Activated CD8-positive, alpha-beta T cell treated with anti-CD3 and anti-CD28 coated beads for 36 hours (primary cell): ENCODE data around the gene LLGL1. TPM values are rescaled to one million over a fixed set of nuclear protein-coding genes. Genes with fewer than 3 reads are reported as not detected.

Experiments
- ATAC-seq: fragments of 200-7000 bp; cut with Tn5 transposase; one replicate; pipeline ENCODE4 v1.10.0; 2021; ENCODE audit warnings: mild to moderate bottlenecking, moderate library complexity
- CTCF ChIA-PET: fragments of 350-600 bp; sonication (Branson Sonifier 250); formaldehyde crosslinking; loops from one replicate; lab custom pipeline; 2021; ENCODE audit warnings: antibody characterized with exemption; lab: Charles Lee
- POLR2A ChIA-PET: fragments of 350-600 bp; sonication (Branson Sonifier 250); formaldehyde crosslinking; loops from one replicate; lab custom pipeline; 2021; ENCODE audit warnings: antibody characterized with exemption; lab: Charles Lee
- DNase-seq: peaks from one replicate; pipeline ENCODE4 v3.0.0-alpha.2; 2020
- H3K27ac Mint-ChIP-seq: one replicate; pipeline ENCODE4 v1.8.0; 2021; ENCODE audit warnings: mild to moderate bottlenecking, mixed read lengths
- H3K27me3 Mint-ChIP-seq: one replicate; pipeline ENCODE4 v1.8.0; 2021; ENCODE audit warnings: mixed read lengths
- H3K36me3 Mint-ChIP-seq: one replicate; pipeline ENCODE4 v1.8.0; 2021; ENCODE audit warnings: low read depth, mixed read lengths
- H3K4me1 Mint-ChIP-seq: one replicate; pipeline ENCODE4 v1.8.0; 2021; ENCODE audit warnings: low read depth, mixed read lengths
- H3K4me3 Mint-ChIP-seq: one replicate; pipeline ENCODE4 v1.8.0; 2021; ENCODE audit warnings: mild to moderate bottlenecking, moderate library complexity, mixed read lengths
- H3K9me3 Mint-ChIP-seq: one replicate; pipeline ENCODE4 v1.8.0; 2021; ENCODE audit warnings: mixed read lengths
- CTCF ChIP-seq: fragments of 200-600 bp; IDR thresholded peaks from one replicate; pipeline ENCODE4 v1.8.0; 2022; ENCODE audit warnings: antibody characterized with exemption, mild to moderate bottlenecking
- intact Hi-C: fragments of 100-400 bp; cut with micrococcal nuclease; formaldehyde crosslinking; loops from one replicate; pipeline ENCODE4 v1.10.0; 2022
- total RNA-seq, 2 experiments: library from RNA; stranded (reverse); gene quantifications; one replicate each; pipeline ENCODE4 v1.2.3, GENCODE V29; 2021

Gene LLGL1
- total RNA-seq, 2 experiments from 2014 or later: 15.1 to 17.6 TPM

GRCh38 chr17:18226284-18226945, 980 bp downstream of the LLGL1 start:
- TF ChIP-seq CTCF: no peak
- peak overlapping the region; percentile 82 for H3K27ac Mint-ChIP-seq
- peak overlapping the region; percentile 89 for H3K4me3 Mint-ChIP-seq
- no peaks in the 10 kb centered on the region for H3K9me3 Mint-ChIP-seq
- intact Hi-C loops: no loop called here
- no peaks in the 10 kb centered on the region for H3K36me3 Mint-ChIP-seq
- H3K27me3 Mint-ChIP-seq: no peaks in the 10 kb centered on the region
- peaks cover 14% of the 10 kb centered on the region for H3K4me1 Mint-ChIP-seq
- ATAC-seq: no peak
- POLR2A ChIA-PET: interaction anchor here (0.8 to 1.3 kb wide), 5 partner anchors 11 to 42 kb away, joined by 3 to 4 read pairs (median 3); no protein-coding TSS in a partner anchor
- peak; percentile 36 for DNase-seq
- CTCF ChIA-PET: no interaction called here

GRCh38 chr17:18227635-18228034, 2.2 kb downstream of the LLGL1 start:
- H3K9me3 Mint-ChIP-seq: no peaks in the 10 kb centered on the region
- peaks cover 14% of the 10 kb centered on the region for H3K4me1 Mint-ChIP-seq
- no peak for ATAC-seq
- H3K4me3 Mint-ChIP-seq: no peak overlapping the region
- CTCF ChIA-PET: no interaction called here
- no peak for DNase-seq
- TF ChIP-seq CTCF: no peak
- no peak overlapping the region for H3K27ac Mint-ChIP-seq
- no peaks in the 10 kb centered on the region for H3K27me3 Mint-ChIP-seq
- H3K36me3 Mint-ChIP-seq: no peaks in the 10 kb centered on the region
- intact Hi-C loops: no loop called here
- POLR2A ChIA-PET: interaction anchor here (1.0 to 1.2 kb wide), 2 partner anchors 27 to 28 kb away, joined by 3 read pairs; no protein-coding TSS in a partner anchor

- H3K9me3 Mint-ChIP-seq: no peaks in the 10 kb centered on the region
- H3K27ac Mint-ChIP-seq: no peak overlapping the region
- ATAC-seq (no peak), DNase-seq (no peak)
- H3K4me3 Mint-ChIP-seq: no peak overlapping the region
- H3K36me3 Mint-ChIP-seq: no peaks in the 10 kb centered on the region
- CTCF ChIA-PET: interaction anchor here (1.1 kb wide), 1 partner anchor 10 kb away, joined by 4 read pairs; no protein-coding TSS in a partner anchor
- no peak for TF ChIP-seq CTCF
- POLR2A ChIA-PET: no interaction called here
- intact Hi-C loops: no loop called here
- peaks cover 14% of the 10 kb centered on the region for H3K4me1 Mint-ChIP-seq
- H3K27me3 Mint-ChIP-seq: no peaks in the 10 kb centered on the region
Observed at GRCh38 chr17:18228176-18228682, 2.8 kb downstream of the LLGL1 start.

GRCh38 chr17:18229254-18229653, 3.8 kb downstream of the LLGL1 start:
- ATAC-seq (no peak), DNase-seq (no peak)
- H3K27me3 Mint-ChIP-seq: no peaks in the 10 kb centered on the region
- peaks cover 14% of the 10 kb centered on the region for H3K4me1 Mint-ChIP-seq
- H3K9me3 Mint-ChIP-seq: no peaks in the 10 kb centered on the region
- H3K36me3 Mint-ChIP-seq: no peaks in the 10 kb centered on the region
- intact Hi-C loops: no loop called here
- TF ChIP-seq CTCF: no peak
- no peak overlapping the region for H3K4me3 Mint-ChIP-seq
- ChIA-PET CTCF (interaction anchor here (1.1 kb wide), 1 partner anchor 11 kb away, joined by 4 read pairs; no protein-coding TSS in a partner anchor), POLR2A (interaction anchor here (0.5 kb wide), 1 partner anchor 663 kb away, joined by 3 read pairs; no protein-coding TSS in a partner anchor)
- no peak overlapping the region for H3K27ac Mint-ChIP-seq

GRCh38 chr17:18229771-18230170, 4.3 kb downstream of the LLGL1 start:
- intact Hi-C loops: no loop called here
- POLR2A ChIA-PET: interaction anchor here (0.5 kb wide), 1 partner anchor 28 kb away, joined by 3 read pairs; no protein-coding TSS in a partner anchor
- no peak for TF ChIP-seq CTCF

More at GRCh38 chr17:18229771-18230170, 4.3 kb downstream of the LLGL1 start:
- no peak overlapping the region for H3K27ac Mint-ChIP-seq
- no peaks in the 10 kb centered on the region for H3K27me3 Mint-ChIP-seq
- CTCF ChIA-PET: no interaction called here
- no peaks in the 10 kb centered on the region for H3K36me3 Mint-ChIP-seq
- no peaks in the 10 kb centered on the region for H3K9me3 Mint-ChIP-seq
- ATAC-seq: no peak
- DNase-seq: no peak
- no peak overlapping the region for H3K4me3 Mint-ChIP-seq
- H3K4me1 Mint-ChIP-seq: peaks cover 14% of the 10 kb centered on the region
